Measurements from ENCODE around the gene ARSA. TPM values are rescaled to one million over a fixed set of nuclear protein-coding genes. Genes with fewer than 3 reads are reported as not detected.
A peak's percentile ranks its signal among the peaks of the same experiment; 100 is the strongest.

ARSA gene
- total and polyA plus RNA-seq, 2 of the 13 experiments (the other 11 are each of a cell fraction or from before 2014, with no cell fraction given): 9.0 to 11.5 TPM

DNA sequence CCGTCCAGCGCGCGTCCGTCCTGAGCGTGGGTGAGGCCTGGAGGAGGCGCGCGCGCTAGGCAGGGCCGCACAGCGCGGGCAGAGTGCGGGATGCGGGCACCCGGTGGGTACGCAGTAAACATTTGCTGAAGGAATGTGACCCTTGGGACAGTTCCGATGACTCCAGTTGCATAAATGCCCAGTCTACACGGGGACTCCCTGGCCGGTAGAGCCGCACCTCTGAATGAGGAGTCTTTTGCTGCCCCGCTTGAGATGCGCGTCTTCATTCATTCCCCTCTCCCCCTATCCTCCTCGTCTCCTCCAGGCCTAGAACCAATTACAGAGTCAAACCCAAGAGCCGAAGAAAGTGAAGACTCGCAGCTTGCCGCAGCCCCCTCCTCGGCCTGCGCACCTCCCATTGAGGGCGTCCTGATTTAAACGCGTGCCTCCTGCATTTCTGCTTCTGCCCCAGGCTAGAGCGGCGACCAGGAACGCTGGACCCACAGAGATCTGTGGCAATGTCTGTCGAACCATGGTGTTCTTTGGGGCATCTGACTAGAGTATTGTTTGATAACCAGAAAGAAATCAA is 44.6 kb downstream of the ARSA start (continued):
- TF ChIP-seq, protein P1, sequence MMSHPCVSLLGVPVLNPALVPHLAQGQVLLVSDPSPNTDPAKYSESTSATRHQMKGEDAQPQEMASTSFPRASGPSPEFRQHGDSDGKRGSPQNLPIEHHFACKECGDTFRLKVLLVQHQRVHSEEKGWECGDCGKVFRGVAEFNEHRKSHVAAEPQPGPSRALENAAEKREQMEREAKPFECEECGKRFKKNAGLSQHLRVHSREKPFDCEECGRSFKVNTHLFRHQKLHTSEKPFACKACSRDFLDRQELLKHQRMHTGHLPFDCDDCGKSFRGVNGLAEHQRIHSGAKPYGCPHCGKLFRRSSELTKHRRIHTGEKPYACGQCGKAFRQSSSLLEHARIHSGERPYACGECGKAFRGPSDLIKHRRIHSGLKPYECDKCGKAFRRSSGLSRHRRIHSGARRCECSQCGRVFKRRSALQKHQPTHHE (CRISPR knock-in tag; IDR thresholded peaks at IDR 0.05; ENCODE audit: borderline replicate concordance): no peak
- TF ChIP-seq ZNF557 (CRISPR knock-in tag; IDR thresholded peaks at IDR 0.05) (no peak), HNRNPL (IDR thresholded peaks at IDR 0.05; ENCODE audit: low read depth, low read length) (0 out of 2 replicates have a peak, but pooled peaks have one; percentile 41), HNRNPLL (IDR thresholded peaks at IDR 0.05; ENCODE audit: low read depth, low read length, poor library complexity, severe bottlenecking) (peak; percentile 71), SMAD9 (CRISPR knock-in tag; IDR thresholded peaks at IDR 0.05) (no peak), ZNF781 (CRISPR knock-in tag; IDR thresholded peaks at IDR 0.05; ENCODE audit: borderline replicate concordance, not compliant biosample characterization) (no peak), ZFYVE20 (CRISPR knock-in tag; IDR thresholded peaks at IDR 0.05; ENCODE audit: borderline replicate concordance, low read depth) (peak; percentile 52; the same call in 1 of the 2 replicates), ZSCAN9 (CRISPR knock-in tag; IDR thresholded peaks at IDR 0.05; ENCODE audit: borderline replicate concordance) (no peak), STAT5B (CRISPR knock-in tag; IDR thresholded peaks at IDR 0.05) (no peak), ZNF761 (CRISPR knock-in tag; conservative IDR thresholded peaks at IDR 0.05) (peak; percentile 37; the same call in 1 of the 2 replicates)
- TF ChIP-seq, protein P2, sequence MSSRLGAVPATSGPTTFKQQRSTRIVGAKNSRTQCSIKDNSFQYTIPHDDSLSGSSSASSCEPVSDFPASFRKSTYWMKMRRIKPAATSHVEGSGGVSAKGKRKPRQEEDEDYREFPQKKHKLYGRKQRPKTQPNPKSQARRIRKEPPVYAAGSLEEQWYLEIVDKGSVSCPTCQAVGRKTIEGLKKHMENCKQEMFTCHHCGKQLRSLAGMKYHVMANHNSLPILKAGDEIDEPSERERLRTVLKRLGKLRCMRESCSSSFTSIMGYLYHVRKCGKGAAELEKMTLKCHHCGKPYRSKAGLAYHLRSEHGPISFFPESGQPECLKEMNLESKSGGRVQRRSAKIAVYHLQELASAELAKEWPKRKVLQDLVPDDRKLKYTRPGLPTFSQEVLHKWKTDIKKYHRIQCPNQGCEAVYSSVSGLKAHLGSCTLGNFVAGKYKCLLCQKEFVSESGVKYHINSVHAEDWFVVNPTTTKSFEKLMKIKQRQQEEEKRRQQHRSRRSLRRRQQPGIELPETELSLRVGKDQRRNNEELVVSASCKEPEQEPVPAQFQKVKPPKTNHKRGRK (CRISPR knock-in tag; IDR thresholded peaks at IDR 0.05): no peak
- TF ChIP-seq, protein P3, sequence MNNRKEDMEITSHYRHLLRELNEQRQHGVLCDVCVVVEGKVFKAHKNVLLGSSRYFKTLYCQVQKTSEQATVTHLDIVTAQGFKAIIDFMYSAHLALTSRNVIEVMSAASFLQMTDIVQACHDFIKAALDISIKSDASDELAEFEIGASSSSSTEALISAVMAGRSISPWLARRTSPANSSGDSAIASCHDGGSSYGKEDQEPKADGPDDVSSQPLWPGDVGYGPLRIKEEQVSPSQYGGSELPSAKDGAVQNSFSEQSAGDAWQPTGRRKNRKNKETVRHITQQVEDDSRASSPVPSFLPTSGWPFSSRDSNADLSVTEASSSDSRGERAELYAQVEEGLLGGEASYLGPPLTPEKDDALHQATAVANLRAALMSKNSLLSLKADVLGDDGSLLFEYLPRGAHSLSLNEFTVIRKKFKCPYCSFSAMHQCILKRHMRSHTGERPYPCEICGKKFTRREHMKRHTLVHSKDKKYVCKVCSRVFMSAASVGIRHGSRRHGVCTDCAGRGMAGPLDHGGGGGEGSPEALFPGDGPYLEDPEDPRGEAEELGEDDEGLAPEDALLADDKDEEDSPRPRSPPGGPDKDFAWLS (CRISPR knock-in tag; IDR thresholded peaks at IDR 0.05; ENCODE audit: borderline replicate concordance): 0 out of 2 replicates have a peak, but pooled peaks have one; percentile 6
- TF ChIP-seq, protein P4, sequence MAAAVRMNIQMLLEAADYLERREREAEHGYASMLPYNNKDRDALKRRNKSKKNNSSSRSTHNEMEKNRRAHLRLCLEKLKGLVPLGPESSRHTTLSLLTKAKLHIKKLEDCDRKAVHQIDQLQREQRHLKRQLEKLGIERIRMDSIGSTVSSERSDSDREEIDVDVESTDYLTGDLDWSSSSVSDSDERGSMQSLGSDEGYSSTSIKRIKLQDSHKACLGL (CRISPR knock-in tag; IDR thresholded peaks at IDR 0.05): 0 out of 2 replicates have a peak, but pooled peaks have one; percentile 10
- TF ChIP-seq, protein P5, sequence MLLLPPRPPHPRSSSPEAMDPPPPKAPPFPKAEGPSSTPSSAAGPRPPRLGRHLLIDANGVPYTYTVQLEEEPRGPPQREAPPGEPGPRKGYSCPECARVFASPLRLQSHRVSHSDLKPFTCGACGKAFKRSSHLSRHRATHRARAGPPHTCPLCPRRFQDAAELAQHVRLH (CRISPR knock-in tag; IDR thresholded peaks at IDR 0.05; ENCODE audit: borderline replicate concordance, low read depth): no peak
- TF ChIP-seq, protein P6, sequence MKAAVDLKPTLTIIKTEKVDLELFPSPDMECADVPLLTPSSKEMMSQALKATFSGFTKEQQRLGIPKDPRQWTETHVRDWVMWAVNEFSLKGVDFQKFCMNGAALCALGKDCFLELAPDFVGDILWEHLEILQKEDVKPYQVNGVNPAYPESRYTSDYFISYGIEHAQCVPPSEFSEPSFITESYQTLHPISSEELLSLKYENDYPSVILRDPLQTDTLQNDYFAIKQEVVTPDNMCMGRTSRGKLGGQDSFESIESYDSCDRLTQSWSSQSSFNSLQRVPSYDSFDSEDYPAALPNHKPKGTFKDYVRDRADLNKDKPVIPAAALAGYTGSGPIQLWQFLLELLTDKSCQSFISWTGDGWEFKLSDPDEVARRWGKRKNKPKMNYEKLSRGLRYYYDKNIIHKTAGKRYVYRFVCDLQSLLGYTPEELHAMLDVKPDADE (CRISPR knock-in tag; IDR thresholded peaks at IDR 0.05): no peak
- TF ChIP-seq, protein P7, sequence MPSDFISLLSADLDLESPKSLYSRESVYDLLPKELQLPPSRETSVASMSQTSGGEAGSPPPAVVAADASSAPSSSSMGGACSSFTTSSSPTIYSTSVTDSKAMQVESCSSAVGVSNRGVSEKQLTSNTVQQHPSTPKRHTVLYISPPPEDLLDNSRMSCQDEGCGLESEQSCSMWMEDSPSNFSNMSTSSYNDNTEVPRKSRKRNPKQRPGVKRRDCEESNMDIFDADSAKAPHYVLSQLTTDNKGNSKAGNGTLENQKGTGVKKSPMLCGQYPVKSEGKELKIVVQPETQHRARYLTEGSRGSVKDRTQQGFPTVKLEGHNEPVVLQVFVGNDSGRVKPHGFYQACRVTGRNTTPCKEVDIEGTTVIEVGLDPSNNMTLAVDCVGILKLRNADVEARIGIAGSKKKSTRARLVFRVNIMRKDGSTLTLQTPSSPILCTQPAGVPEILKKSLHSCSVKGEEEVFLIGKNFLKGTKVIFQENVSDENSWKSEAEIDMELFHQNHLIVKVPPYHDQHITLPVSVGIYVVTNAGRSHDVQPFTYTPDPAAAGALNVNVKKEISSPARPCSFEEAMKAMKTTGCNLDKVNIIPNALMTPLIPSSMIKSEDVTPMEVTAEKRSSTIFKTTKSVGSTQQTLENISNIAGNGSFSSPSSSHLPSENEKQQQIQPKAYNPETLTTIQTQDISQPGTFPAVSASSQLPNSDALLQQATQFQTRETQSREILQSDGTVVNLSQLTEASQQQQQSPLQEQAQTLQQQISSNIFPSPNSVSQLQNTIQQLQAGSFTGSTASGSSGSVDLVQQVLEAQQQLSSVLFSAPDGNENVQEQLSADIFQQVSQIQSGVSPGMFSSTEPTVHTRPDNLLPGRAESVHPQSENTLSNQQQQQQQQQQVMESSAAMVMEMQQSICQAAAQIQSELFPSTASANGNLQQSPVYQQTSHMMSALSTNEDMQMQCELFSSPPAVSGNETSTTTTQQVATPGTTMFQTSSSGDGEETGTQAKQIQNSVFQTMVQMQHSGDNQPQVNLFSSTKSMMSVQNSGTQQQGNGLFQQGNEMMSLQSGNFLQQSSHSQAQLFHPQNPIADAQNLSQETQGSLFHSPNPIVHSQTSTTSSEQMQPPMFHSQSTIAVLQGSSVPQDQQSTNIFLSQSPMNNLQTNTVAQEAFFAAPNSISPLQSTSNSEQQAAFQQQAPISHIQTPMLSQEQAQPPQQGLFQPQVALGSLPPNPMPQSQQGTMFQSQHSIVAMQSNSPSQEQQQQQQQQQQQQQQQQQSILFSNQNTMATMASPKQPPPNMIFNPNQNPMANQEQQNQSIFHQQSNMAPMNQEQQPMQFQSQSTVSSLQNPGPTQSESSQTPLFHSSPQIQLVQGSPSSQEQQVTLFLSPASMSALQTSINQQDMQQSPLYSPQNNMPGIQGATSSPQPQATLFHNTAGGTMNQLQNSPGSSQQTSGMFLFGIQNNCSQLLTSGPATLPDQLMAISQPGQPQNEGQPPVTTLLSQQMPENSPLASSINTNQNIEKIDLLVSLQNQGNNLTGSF (CRISPR knock-in tag; IDR thresholded peaks at IDR 0.05): peak; percentile 21; the same call in 1 of the 2 replicates

All from HepG2 (cell line).